GM12875 (cell line): ENCODE measurements around the gene BPIFB4.
"Not testable (repeated sequence)": the region's sequence is repeated elsewhere in the genome, so short reads cannot be mapped to it uniquely, and the experiment has no call there.

Source experiments
- H3K4me3 ChIP-seq: one replicate; pipeline ENCODE4 v1.5.1; 2011; ENCODE audit warnings: low read depth, low read length, control low read depth
- CTCF ChIP-seq: IDR thresholded peaks from 2 replicates; pipeline ENCODE4 v1.5.1; 2011; ENCODE audit warnings: low read depth, mild to moderate bottlenecking, control low read depth, inconsistent platforms, low read length, moderate library complexity, borderline replicate concordance; ENCODE audit not compliant: insufficient read depth

BPIFB4 gene

GRCh38 chr20:33093582-33093981, 14.1 kb downstream of the BPIFB4 start:
- TF ChIP-seq CTCF, result no peak
- no peak overlapping the region for H3K4me3 ChIP-seq

- TF ChIP-seq CTCF, result no peak
- H3K4me3 ChIP-seq, result no peak overlapping the region
Measured at GRCh38 chr20:33095249-33095648, 15.8 kb downstream of the BPIFB4 start.

- not testable (repeated sequence) for H3K4me3 ChIP-seq
- peak; percentile 66; the same call in 1 of the 2 replicates for TF ChIP-seq CTCF
Measured at GRCh38 chr20:33095902-33096584, 16.6 kb downstream of the BPIFB4 start.

GRCh38 chr20:33097001-33097400, 17.6 kb downstream of the BPIFB4 start:
- H3K4me3 ChIP-seq, result no peak overlapping the region
- TF ChIP-seq CTCF, result no peak

GRCh38 chr20:33099843-33100538, 20.5 kb downstream of the BPIFB4 start:
- H3K4me3 ChIP-seq, result no peak overlapping the region
- TF ChIP-seq CTCF, result no peak

- no peak for TF ChIP-seq CTCF
Measured at GRCh38 chr20:33103556-33103955, 24.1 kb downstream of the BPIFB4 start.

GRCh38 chr20:33104336-33104735, 24.9 kb downstream of the BPIFB4 start:
- TF ChIP-seq CTCF, result no peak
- no peak overlapping the region for H3K4me3 ChIP-seq

More at GRCh38 chr20:33103556-33103955, 24.1 kb downstream of the BPIFB4 start:
- no peak overlapping the region for H3K4me3 ChIP-seq
